ENCODE results near the gene TLL2. TPM values are rescaled to one million over a fixed set of nuclear protein-coding genes. Genes with fewer than 3 reads are reported as not detected.

Gene TLL2
- polyA plus RNA-seq, 2 of the 4 experiments (the other 2 are of a cell fraction): 0.08 to 0.13 TPM

DNA sequence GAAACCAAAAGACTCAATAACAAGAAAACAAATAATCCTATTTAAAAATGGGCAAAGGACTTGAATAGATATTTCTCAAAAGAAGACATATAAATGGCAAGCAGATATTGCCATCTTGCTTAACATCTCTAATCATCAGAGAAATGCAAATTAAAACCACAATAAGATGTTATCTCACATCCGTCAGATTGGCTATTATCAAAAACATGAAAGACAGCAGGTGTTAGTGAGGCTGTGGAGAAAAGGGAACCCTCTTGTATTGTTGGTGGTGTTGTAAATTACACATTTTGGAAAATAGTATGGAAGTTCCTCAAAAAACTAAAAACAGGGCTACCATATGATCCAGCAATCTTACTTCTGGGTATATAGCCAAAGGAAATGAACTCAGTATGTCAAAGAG is 180.6 kb downstream of the TLL2 start:
- no peak overlapping the region for H3K27ac ChIP-seq
- no peak for DNase-seq (ENCODE audit: low read depth in 1 of 2, low spot score in 1 of 2)
- FAIRE-seq: no peak
- ChIA-PET POLR2A (no interaction called here), CTCF (interaction anchor here (0.6 to 1.9 kb wide), 6 partner anchors 7 to 181 kb away, joined by 3 to 18 read pairs (median 4); partner anchors contain the start of gene TLL2)
- H3K4me3 ChIP-seq: no peak overlapping the region
- WGBS (ENCODE audit: missing lambda C conversion rate): 74% methylated on average over 1 of the region's 1 CpG
- TF ChIP-seq KDM1A (IDR thresholded peaks at IDR 0.05; ENCODE audit: low read depth) (no peak), ELK1 (IDR thresholded peaks at IDR 0.05; ENCODE audit: low read depth, low read length) (no peak)
- H3K4me1 ChIP-seq: no peaks in the 10 kb centered on the region
- no peak overlapping the region for H3K4me2 ChIP-seq
- no peaks in the 10 kb centered on the region for H3K9me3 ChIP-seq
- ATAC-seq: no peak

DNA sequence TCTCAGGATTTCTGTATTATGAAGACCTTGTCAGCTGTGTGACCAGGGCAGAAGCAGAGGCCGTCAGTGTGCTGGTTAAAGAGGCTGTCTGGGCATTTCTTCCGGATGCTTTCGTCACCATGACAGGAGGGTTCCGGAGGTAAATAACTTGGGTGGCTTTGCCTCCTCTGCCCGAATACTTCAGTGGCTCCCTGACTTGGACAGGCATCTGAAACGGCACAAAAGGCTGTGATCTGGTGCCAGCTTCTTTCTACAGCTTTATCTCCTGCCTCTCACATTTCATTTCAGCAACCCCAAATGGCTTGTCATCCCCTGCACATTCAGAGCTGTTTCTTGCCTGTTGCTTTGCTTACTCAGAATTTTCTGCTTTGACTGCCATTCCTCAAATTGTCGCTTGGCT is 186.3 kb downstream of the TLL2 start:
- H3K4me1 ChIP-seq: no peaks in the 10 kb centered on the region
- CTCF ChIA-PET: no interaction called here
- WGBS (ENCODE audit: missing lambda C conversion rate): 45% methylated on average over 7 of the region's 7 CpGs
- DNase-seq (ENCODE audit: low read depth in 1 of 2, low spot score in 1 of 2) (no peak), FAIRE-seq (no peak), ATAC-seq (no peak)
- H3K27ac ChIP-seq: no peak overlapping the region
- POLR2A ChIA-PET: no interaction called here
- no peak overlapping the region for H3K4me2 ChIP-seq
- no peaks in the 10 kb centered on the region for H3K9me3 ChIP-seq
- H3K4me3 ChIP-seq: no peak overlapping the region
- no peak for TF ChIP-seq CBX8 (IDR thresholded peaks at IDR 0.05)

- ChIA-PET POLR2A (no interaction called here), CTCF (interaction anchor here (1.0 kb wide), 2 partner anchors 8 to 9 kb away, joined by 3 read pairs; no protein-coding TSS in a partner anchor)
- no peak for ATAC-seq
- no peak for TF ChIP-seq RNF2 (IDR thresholded peaks at IDR 0.05; ENCODE audit: borderline replicate concordance, low read depth)
- TF ChIP-seq SMC3 (IDR thresholded peaks at IDR 0.05): no peak
- TF ChIP-seq, protein P1, sequence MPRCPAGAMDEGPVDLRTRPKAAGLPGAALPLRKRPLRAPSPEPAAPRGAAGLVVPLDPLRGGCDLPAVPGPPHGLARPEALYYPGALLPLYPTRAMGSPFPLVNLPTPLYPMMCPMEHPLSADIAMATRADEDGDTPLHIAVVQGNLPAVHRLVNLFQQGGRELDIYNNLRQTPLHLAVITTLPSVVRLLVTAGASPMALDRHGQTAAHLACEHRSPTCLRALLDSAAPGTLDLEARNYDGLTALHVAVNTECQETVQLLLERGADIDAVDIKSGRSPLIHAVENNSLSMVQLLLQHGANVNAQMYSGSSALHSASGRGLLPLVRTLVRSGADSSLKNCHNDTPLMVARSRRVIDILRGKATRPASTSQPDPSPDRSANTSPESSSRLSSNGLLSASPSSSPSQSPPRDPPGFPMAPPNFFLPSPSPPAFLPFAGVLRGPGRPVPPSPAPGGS (IDR thresholded peaks at IDR 0.05): no peak
- TF ChIP-seq POLR2AphosphoS2 (conservative IDR thresholded peaks at IDR 0.05; ENCODE audit: low read length): no peak
- no peak for DNase-seq (ENCODE audit: low read depth in 1 of 2, low spot score in 1 of 2)
- FAIRE-seq: no peak
- Histone ChIP-seq H3K9me3 (no peaks in the 10 kb centered on the region), H3K4me3 (no peak overlapping the region), H3K4me2 (no peak overlapping the region), H3K27ac (no peak overlapping the region), H3K4me1 (no peaks in the 10 kb centered on the region)
- WGBS (ENCODE audit: missing lambda C conversion rate): 17% methylated on average over 4 of the region's 4 CpGs
These were observed 187.9 kb downstream of the TLL2 start for GRCh38 chr10:96325719-96326373.

DNA sequence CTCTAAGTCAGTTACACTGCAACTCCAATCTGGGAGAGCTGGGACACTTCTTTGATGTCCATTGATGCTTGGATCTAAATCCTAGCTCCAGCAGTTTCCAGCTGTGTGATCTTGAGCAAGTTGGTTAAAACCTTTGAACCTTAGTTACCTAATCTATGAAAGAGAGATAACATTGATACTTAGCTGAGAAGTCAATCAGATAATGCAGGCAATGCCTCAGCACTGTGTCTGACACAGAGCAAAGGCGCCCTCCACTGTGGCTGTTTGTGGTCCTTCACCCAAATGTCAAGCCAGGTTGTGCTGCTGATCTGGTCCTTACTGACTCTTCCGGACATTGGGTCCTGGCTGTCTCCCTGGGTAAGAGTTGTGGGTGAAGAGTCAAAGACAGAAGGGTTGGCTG is 189.3 kb downstream of the TLL2 start:
- peaks cover 8% of the 10 kb centered on the region; the same call in 1 of the 3 replicates for H3K4me1 ChIP-seq
- no peak for ATAC-seq
- ChIA-PET POLR2A (no interaction called here), CTCF (interaction anchor here (1.0 kb wide), 1 partner anchor 15 kb away, joined by 4 read pairs; no protein-coding TSS in a partner anchor)
- TF ChIP-seq, protein P2, sequence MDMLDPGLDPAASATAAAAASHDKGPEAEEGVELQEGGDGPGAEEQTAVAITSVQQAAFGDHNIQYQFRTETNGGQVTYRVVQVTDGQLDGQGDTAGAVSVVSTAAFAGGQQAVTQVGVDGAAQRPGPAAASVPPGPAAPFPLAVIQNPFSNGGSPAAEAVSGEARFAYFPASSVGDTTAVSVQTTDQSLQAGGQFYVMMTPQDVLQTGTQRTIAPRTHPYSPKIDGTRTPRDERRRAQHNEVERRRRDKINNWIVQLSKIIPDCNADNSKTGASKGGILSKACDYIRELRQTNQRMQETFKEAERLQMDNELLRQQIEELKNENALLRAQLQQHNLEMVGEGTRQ (IDR thresholded peaks at IDR 0.05): no peak
- TF ChIP-seq HOXA7 (CRISPR knock-in tag; IDR thresholded peaks at IDR 0.05) (no peak), HDAC2 (IDR thresholded peaks at IDR 0.05) (no peak), SREBF2 (IDR thresholded peaks at IDR 0.05) (no peak)
- no peak for FAIRE-seq
- H3K4me2 ChIP-seq: no peak overlapping the region
- H3K4me3 ChIP-seq: no peak overlapping the region
- no peaks in the 10 kb centered on the region for H3K9me3 ChIP-seq
- no peak for DNase-seq (ENCODE audit: low read depth in 1 of 2, low spot score in 1 of 2)
- 40% methylated on average over 2 of the region's 2 CpGs for WGBS (ENCODE audit: missing lambda C conversion rate)
- no peak overlapping the region for H3K27ac ChIP-seq

- peak; percentile 73 for TF ChIP-seq MAFK (IDR thresholded peaks at IDR 0.05; ENCODE audit: partially characterized antibody)
- no peak for TF ChIP-seq SMC3 (IDR thresholded peaks at IDR 0.05)
- TF ChIP-seq ZC3H11A (IDR thresholded peaks at IDR 0.05): no peak
- ChIA-PET POLR2A (no interaction called here), CTCF (interaction anchor here (0.9 to 3.7 kb wide), 6 partner anchors 9 to 53 kb away, joined by 3 to 18 read pairs (median 4); no protein-coding TSS in a partner anchor)
- FAIRE-seq: no peak
- ATAC-seq: no peak
- peaks cover 8% of the 10 kb centered on the region; the same call in 1 of the 3 replicates for H3K4me1 ChIP-seq
- DNase-seq (ENCODE audit: low read depth in 1 of 2, low spot score in 1 of 2): no peak
- no peak overlapping the region for H3K27ac ChIP-seq
- 60% methylated on average over 1 of the region's 1 CpG for WGBS (ENCODE audit: missing lambda C conversion rate)
- no peak overlapping the region for H3K4me3 ChIP-seq
- H3K4me2 ChIP-seq: no peak overlapping the region
- no peaks in the 10 kb centered on the region for H3K9me3 ChIP-seq
These were observed 191.5 kb downstream of the TLL2 start for GRCh38 chr10:96322275-96322674.
